HepG2 (cell line): ENCODE measurements around the gene TMUB1. TPM values are rescaled to one million over a fixed set of nuclear protein-coding genes. Genes with fewer than 3 reads are reported as not detected.

Experiments
- ATAC-seq: fragments of 200-7000 bp; cut with Tn5 transposase; 3 replicates; pipeline ENCODE4 v1.9.1; 2020; ENCODE audit warnings: mild to moderate bottlenecking, moderate library complexity
- BruUV-seq: library from RNA; stranded (reverse); fragments of 400-500 nt; replicated peaks from 2 replicates; lab custom pipeline; 2021; lab: Mats Ljungman, UMichigan
- CTCF ChIA-PET: fragments of 300-600 bp; formaldehyde crosslinking; extraction: SDS; loops from one replicate; lab custom pipeline; 2021; ENCODE audit warnings: low total read pairs, inconsistent platforms, low intra/inter-chr PET ratio; lab: Yijun Ruan, JAX
- POLR2A ChIA-PET: fragments of 350-600 bp; sonication (Branson Sonifier 250); formaldehyde crosslinking; loops from one replicate; lab custom pipeline; 2020; ENCODE audit warnings: antibody characterized with exemption, inconsistent platforms; lab: Yijun Ruan, JAX
- DNase-seq: peaks from one replicate; pipeline ENCODE4 v3.0.0-alpha.2; 2015; ENCODE audit warnings: low spot score
- FAIRE-seq: peaks from 3 replicates; lab custom pipeline; 2011; peaks lifted over from hg19 to GRCh38; lab: Jason Lieb, UNC
- H2AFZ ChIP-seq: one replicate; pipeline ENCODE4 v1.6.1; 2011; ENCODE audit warnings: low read length, inconsistent platforms
- H3K27ac ChIP-seq: fragments of 300-600 bp; 3 replicates; pipeline ENCODE4 v1.8.0; 2011; ENCODE audit warnings: mixed run types, mild to moderate bottlenecking, mixed read lengths, low read length, inconsistent platforms; ENCODE audit not compliant: insufficient read depth; ENCODE audit errors: extremely low read length
- H3K27me3 ChIP-seq, 2 experiments: fragments of 200-600 bp in 1 of 2; 2 replicates in 1 of 2; 3 replicates in 1 of 2; pipeline versions ENCODE4 v1.6.0 to v1.8.0; 2011; ENCODE audit warnings: low read length in 2 of 2, mild to moderate bottlenecking in 2 of 2, moderate library complexity in 2 of 2, inconsistent platforms in 1 of 2; ENCODE audit not compliant: insufficient read depth in 2 of 2, control insufficient read depth in 1 of 2
- H3K36me3 ChIP-seq, 2 experiments: fragments of 200-600 bp in 1 of 2; replicated peaks in 1 of 2; 2 replicates in 1 of 2; 3 replicates in 1 of 2; pipeline versions ENCODE4 v1.5.1 to v1.8.0; 2011; ENCODE audit warnings: low read length in 2 of 2, inconsistent platforms in 1 of 2; ENCODE audit not compliant: insufficient read depth in 2 of 2, control insufficient read depth in 1 of 2
- H3K4me1 ChIP-seq: 2 replicates; pipeline ENCODE4 v1.5.1; 2012; ENCODE audit warnings: low read length, inconsistent platforms; ENCODE audit not compliant: insufficient read depth
- H3K4me2 ChIP-seq: 2 replicates; pipeline ENCODE4 v1.6.0; 2011; ENCODE audit warnings: low read depth, low read length, inconsistent platforms
- H3K4me3 ChIP-seq, 3 experiments: fragments of 200-600 bp in 1 of 3; sonication (generic), shearing (Covaris generic) in 1 of 3; replicated peaks in 1 of 3; 2 replicates each; pipeline ENCODE4 v1.5.1; 2011 to 2016; ENCODE audit warnings: low read length in 3 of 3, inconsistent platforms in 2 of 3, low read depth in 2 of 3, mild to moderate bottlenecking in 2 of 3, control low read depth in 1 of 3, mixed read lengths in 1 of 3; ENCODE audit not compliant: insufficient read depth in 1 of 3
- H3K79me2 ChIP-seq: one replicate; pipeline ENCODE4 v1.6.1; 2011; ENCODE audit warnings: low read length, inconsistent platforms; ENCODE audit not compliant: insufficient read depth
- H3K9ac ChIP-seq: 2 replicates; pipeline ENCODE4 v1.6.0; 2011; ENCODE audit warnings: mild to moderate bottlenecking, low read depth, low read length, inconsistent platforms; ENCODE audit not compliant: insufficient read depth
- H3K9me3 ChIP-seq: 2 replicates; pipeline ENCODE4 v1.5.1; 2012; ENCODE audit warnings: mild to moderate bottlenecking, low read length
- H4K20me1 ChIP-seq: 2 replicates; pipeline ENCODE4 v1.6.0; 2011; ENCODE audit warnings: inconsistent platforms, mild to moderate bottlenecking, low read length, moderate library complexity; ENCODE audit not compliant: insufficient read depth
- ATM ChIP-seq: fragments of 450-650 bp; IDR thresholded peaks from 2 replicates; pipeline ENCODE4 v1.7.1; 2017; ENCODE audit warnings: mild to moderate bottlenecking, borderline replicate concordance
- FLYWCH1 ChIP-seq: sonication (generic); formaldehyde crosslinking; IDR thresholded peaks from 2 replicates; pipeline ENCODE4 v1.8.1; 2023; ENCODE audit warnings: mild to moderate bottlenecking, missing genetic modification reagents
- IKZF1 ChIP-seq: fragments of 450-650 bp; IDR thresholded peaks from 2 replicates; pipeline ENCODE4 v1.7.1; 2016
- KAT8 ChIP-seq: IDR thresholded peaks from 2 replicates; pipeline ENCODE4 v1.6.1; 2016; ENCODE audit warnings: missing genetic modification reagents, missing compliant biosample characterization
- KDM4B ChIP-seq: sonication (generic); formaldehyde crosslinking; IDR thresholded peaks from 2 replicates; pipeline ENCODE4 v1.4.0; 2020; ENCODE audit warnings: missing genetic modification reagents
- KLF12 ChIP-seq: sonication (generic); formaldehyde crosslinking; IDR thresholded peaks from 2 replicates; pipeline ENCODE4 v1.4.0; 2020; ENCODE audit warnings: missing genetic modification reagents, borderline replicate concordance
- PBX2 ChIP-seq: IDR thresholded peaks from 2 replicates; pipeline ENCODE4 v1.6.1; 2016; ENCODE audit warnings: control low read depth
- PLSCR1 ChIP-seq: sonication (generic); formaldehyde crosslinking; IDR thresholded peaks from 2 replicates; pipeline ENCODE4 v1.5.0; 2020; ENCODE audit warnings: missing genetic modification reagents, mild to moderate bottlenecking, borderline replicate concordance
- RBM22 ChIP-seq: fragments of 200-400 bp; formaldehyde crosslinking; optimal IDR thresholded peaks from 2 replicates; pipeline ENCODE3; 2017; ENCODE audit warnings: mild to moderate bottlenecking, low read length, moderate library complexity
- SIX4 ChIP-seq: sonication (generic); formaldehyde crosslinking; IDR thresholded peaks from 2 replicates; pipeline ENCODE4 v1.4.0; 2020; ENCODE audit warnings: missing genetic modification reagents
- STAG1 ChIP-seq: sonication (generic); formaldehyde crosslinking; IDR thresholded peaks from 2 replicates; pipeline ENCODE4 v1.4.0; 2020; ENCODE audit warnings: missing genetic modification reagents
- THAP8 ChIP-seq: sonication (generic); formaldehyde crosslinking; IDR thresholded peaks from 2 replicates; pipeline ENCODE4 v1.5.1; 2020; ENCODE audit warnings: missing genetic modification reagents, mild to moderate bottlenecking, borderline replicate concordance
- YEATS2 ChIP-seq: sonication (generic); formaldehyde crosslinking; IDR thresholded peaks from 2 replicates; pipeline ENCODE4 v1.4.0; 2020; ENCODE audit warnings: missing genetic modification reagents, borderline replicate concordance
- ZC3H4 ChIP-seq: sonication (generic); formaldehyde crosslinking; IDR thresholded peaks from 2 replicates; pipeline ENCODE4 v1.4.0; 2020; ENCODE audit warnings: missing genetic modification reagents, borderline replicate concordance
- ZNF224 ChIP-seq: sonication (generic); formaldehyde crosslinking; IDR thresholded peaks from 2 replicates; pipeline ENCODE4 v1.5.0; 2020; ENCODE audit warnings: mild to moderate bottlenecking, missing genetic modification reagents
- ZNF251 ChIP-seq: sonication (generic); formaldehyde crosslinking; IDR thresholded peaks from 2 replicates; pipeline ENCODE4 v1.9.0; 2021; ENCODE audit warnings: mild to moderate bottlenecking, missing genetic modification reagents
- ZNF414 ChIP-seq: sonication (generic); formaldehyde crosslinking; IDR thresholded peaks from 2 replicates; pipeline ENCODE4 v1.5.0; 2020; ENCODE audit warnings: missing genetic modification reagents
- ZNF652 ChIP-seq: IDR thresholded peaks from 2 replicates; pipeline ENCODE4 v1.6.1; 2016; ENCODE audit warnings: low read depth, borderline replicate concordance
- ZNF713 ChIP-seq: sonication (generic); formaldehyde crosslinking; IDR thresholded peaks from 2 replicates; pipeline ENCODE4 v1.4.0; 2020; ENCODE audit warnings: mild to moderate bottlenecking, missing genetic modification reagents
- WGBS: methylation state at CpG from one replicate; pipeline ENCODE4 v1.1.6; 2017; ENCODE audit warnings: low lambda C conversion rate; 5-methylcytosine and 5-hydroxymethylcytosine counted together
- in situ Hi-C: cut with HindIII; loops from 2 replicates; pipeline ENCODE4 v1.10.0; 2017; ENCODE audit warnings: low pct_unique_long_range_greater_than_20kb; ENCODE audit not compliant: extremely low pct_ligation_motif_present
- intact Hi-C: fragments of 100-400 bp; cut with micrococcal nuclease; formaldehyde crosslinking; loops from one replicate; pipeline ENCODE4 v1.10.0; 2022; ENCODE audit not compliant: unreplicated experiment
- polyA plus RNA-seq, 8 experiments: library from polyadenylated mRNA; depleted of rRNA in 3 of 8; stranded (reverse) in 7 of 8; unstranded in 1 of 8; fragments of >200 nt; fragmentation: Illumina TruSeq in 4 of 8; extraction: Trizol in 4 of 8; gene quantifications; 2 replicates each; pipeline versions ENCODE4 v1.2.1 to v1.2.3, GENCODE V29; 2011 to 2016; ENCODE audit warnings: low read depth in 4 of 8, missing spikeins in 1 of 8, mixed read lengths in 1 of 8; ENCODE audit not compliant: insufficient read depth in 1 of 8
- total RNA-seq, 5 experiments: library from RNA; depleted of rRNA; stranded (reverse); fragments of >200 nt; fragmentation: Illumina TruSeq; extraction: Trizol; gene quantifications; 2 replicates each; pipeline ENCODE4 v1.2.3, GENCODE V29; 2016; ENCODE audit warnings: low read depth in 1 of 5

TMUB1 gene
- total and polyA plus RNA-seq, 2 of the 13 experiments (the other 11 are each of a cell fraction or from before 2014, with no cell fraction given) = 44.8 to 51.6 TPM

- CTCF ChIA-PET = no interaction called here
- in situ Hi-C loops = loop anchor here (10.0 kb wide), 1 partner anchor 176 kb away; no protein-coding TSS in a partner anchor
- 92% methylated on average over 6 of the region's 8 CpGs for WGBS
Observed at GRCh38 chr7:151128716-151129115, 45.4 kb upstream of the TMUB1 start.

GRCh38 chr7:151128144-151128543 lies 44.9 kb upstream of the TMUB1 start:
- Histone ChIP-seq H3K79me2 (no peaks in the 10 kb centered on the region), H4K20me1 (peaks cover 6% of the 10 kb centered on the region; the same call in 1 of the 2 replicates), H3K9me3 (no peaks in the 10 kb centered on the region), H3K27ac (no peak overlapping the region), H3K4me1 (no peaks in the 10 kb centered on the region), H3K36me3 (peaks cover 17 to 70% of the 10 kb centered on the region in 2 experiments), H3K4me3 (no peak overlapping the region), H3K4me2 (no peak overlapping the region), H3K27me3 (no peaks in the 10 kb centered on the region), H3K9ac (no peak overlapping the region), H2AFZ (no peak overlapping the region)
- DNase-seq = no peak
- intact Hi-C loops (loop anchor here (1.0 kb wide), 1 partner anchor 25 kb away; no protein-coding TSS in a partner anchor), in situ Hi-C loops (loop anchor here (10.0 kb wide), 1 partner anchor 177 kb away; no protein-coding TSS in a partner anchor)
- POLR2A ChIA-PET = no interaction called here
- 91% methylated on average over 14 of the region's 14 CpGs for WGBS
- no peak for FAIRE-seq
- BruUV-seq = no TSS peak
- CTCF ChIA-PET = no interaction called here
- ATAC-seq = no peak
- TF ChIP-seq KDM4B (no peak), FLYWCH1 (no peak), ATM (no peak), RBM22 (no peak), THAP8 (no peak), STAG1 (no peak), ZNF414 (CRISPR knock-in tag) (no peak), SIX4 (CRISPR knock-in tag) (no peak), ZNF224 (CRISPR knock-in tag) (no peak), KAT8 (CRISPR knock-in tag) (no peak), ZNF713 (CRISPR knock-in tag) (no peak), ZC3H4 (no peak), PBX2 (CRISPR knock-in tag) (no peak), IKZF1 (no peak), PLSCR1 (CRISPR knock-in tag) (no peak)

More at GRCh38 chr7:151128716-151129115, 45.4 kb upstream of the TMUB1 start:
- no peak overlapping the region for H2AFZ ChIP-seq
- H3K4me3 ChIP-seq = no peak overlapping the region
- H3K27ac ChIP-seq = no peak overlapping the region
- no peak for ATAC-seq
- TF ChIP-seq KLF12 (CRISPR knock-in tag) = no peak
- no peak for TF ChIP-seq ZNF251 (CRISPR knock-in tag)
- no peak for TF ChIP-seq ZNF652
- TF ChIP-seq YEATS2 = no peak
- TF ChIP-seq, all 625 proteins: peak for 0
- Histone ChIP-seq H3K27me3 (no peaks in the 10 kb centered on the region), H3K9ac (no peak overlapping the region), H3K4me1 (no peaks in the 10 kb centered on the region), H3K9me3 (no peaks in the 10 kb centered on the region), H3K36me3 (peaks cover 17 to 73% of the 10 kb centered on the region in 2 experiments), H3K4me2 (no peak overlapping the region), H3K79me2 (no peaks in the 10 kb centered on the region), H4K20me1 (peaks cover 6% of the 10 kb centered on the region; the same call in 1 of the 2 replicates)
- FAIRE-seq (no peak), DNase-seq (no peak)
- POLR2A ChIA-PET = no interaction called here
- intact Hi-C loops = loop anchor here (1.0 kb wide), 1 partner anchor 25 kb away; no protein-coding TSS in a partner anchor
- BruUV-seq = no TSS peak
